ENCODE data around the gene NOP56.
A peak's percentile ranks its signal among the peaks of the same experiment; 100 is the strongest.

Gene NOP56

GRCh38 chr20:2687514-2687913 lies 35.1 kb downstream of the NOP56 start:
- WGBS, 2 experiments (ENCODE audit: insufficient coverage in 2 of 2), result 44 to 50% methylated on average over 4 of the region's 6 CpGs
- H3K4me3 ChIP-seq (ENCODE audit: extremely low read depth, insufficient read depth, low read length, poor library complexity, severe bottlenecking), result no peak overlapping the region

GRCh38 chr20:2688041-2688591 lies 35.7 kb downstream of the NOP56 start:
- WGBS, 2 experiments (ENCODE audit: insufficient coverage in 2 of 2), result 12 to 21% methylated on average over 10 to 11 of the region's 18 CpGs
- no peaks in the 10 kb centered on the region for H3K36me3 ChIP-seq (ENCODE audit: control insufficient read depth, insufficient read depth, low read length)
- H3K9me3 ChIP-seq (ENCODE audit: control insufficient read depth, low read length), result no peaks in the 10 kb centered on the region
- H3K27ac ChIP-seq (ENCODE audit: low read depth, low read length, severe bottlenecking), result no peak overlapping the region
- no peak overlapping the region for H3K4me3 ChIP-seq (ENCODE audit: extremely low read depth, insufficient read depth, low read length, poor library complexity, severe bottlenecking)
- H3K4me1 ChIP-seq (ENCODE audit: control insufficient read depth, insufficient read depth, low read length, poor library complexity, severe bottlenecking), result no peaks in the 10 kb centered on the region

More at GRCh38 chr20:2687514-2687913, 35.1 kb downstream of the NOP56 start:
- H3K36me3 ChIP-seq (ENCODE audit: control insufficient read depth, insufficient read depth, low read length), result no peaks in the 10 kb centered on the region
- H3K9me3 ChIP-seq (ENCODE audit: control insufficient read depth, low read length), result no peaks in the 10 kb centered on the region
- no peaks in the 10 kb centered on the region for H3K4me1 ChIP-seq (ENCODE audit: control insufficient read depth, insufficient read depth, low read length, poor library complexity, severe bottlenecking)
- H3K27ac ChIP-seq (ENCODE audit: low read depth, low read length, severe bottlenecking), result no peak overlapping the region

GRCh38 chr20:2690213-2690612 lies 37.8 kb downstream of the NOP56 start:
- no peaks in the 10 kb centered on the region for H3K4me1 ChIP-seq (ENCODE audit: control insufficient read depth, insufficient read depth, low read length, poor library complexity, severe bottlenecking)
- H3K9me3 ChIP-seq (ENCODE audit: control insufficient read depth, low read length), result no peaks in the 10 kb centered on the region
- 79 to 94% methylated on average over 2 to 3 of the region's 3 CpGs for WGBS, 2 experiments (ENCODE audit: insufficient coverage in 2 of 2)

GRCh38 chr20:2690718-2691117 lies 38.3 kb downstream of the NOP56 start:
- Histone ChIP-seq H3K9me3 (ENCODE audit: control insufficient read depth, low read length) (no peaks in the 10 kb centered on the region), H3K4me3 (ENCODE audit: extremely low read depth, insufficient read depth, low read length, poor library complexity, severe bottlenecking) (no peak overlapping the region), H3K4me1 (ENCODE audit: control insufficient read depth, insufficient read depth, low read length, poor library complexity, severe bottlenecking) (peaks cover 1% of the 10 kb centered on the region), H3K36me3 (ENCODE audit: control insufficient read depth, insufficient read depth, low read length) (no peaks in the 10 kb centered on the region), H3K27ac (ENCODE audit: low read depth, low read length, severe bottlenecking) (no peak overlapping the region)
- 76 to 86% methylated on average over 3 to 6 of the region's 6 CpGs for WGBS, 2 experiments (ENCODE audit: insufficient coverage in 2 of 2)

More at GRCh38 chr20:2690213-2690612, 37.8 kb downstream of the NOP56 start:
- H3K36me3 ChIP-seq (ENCODE audit: control insufficient read depth, insufficient read depth, low read length), result no peaks in the 10 kb centered on the region
- H3K27ac ChIP-seq (ENCODE audit: low read depth, low read length, severe bottlenecking), result no peak overlapping the region
- H3K4me3 ChIP-seq (ENCODE audit: extremely low read depth, insufficient read depth, low read length, poor library complexity, severe bottlenecking), result no peak overlapping the region

- H3K36me3 ChIP-seq (ENCODE audit: control insufficient read depth, insufficient read depth, low read length), result no peaks in the 10 kb centered on the region
- peaks cover 3% of the 10 kb centered on the region for H3K4me1 ChIP-seq (ENCODE audit: control insufficient read depth, insufficient read depth, low read length, poor library complexity, severe bottlenecking)
- H3K4me3 ChIP-seq (ENCODE audit: extremely low read depth, insufficient read depth, low read length, poor library complexity, severe bottlenecking), result no peak overlapping the region
- no peaks in the 10 kb centered on the region for H3K9me3 ChIP-seq (ENCODE audit: control insufficient read depth, low read length)
- H3K27ac ChIP-seq (ENCODE audit: low read depth, low read length, severe bottlenecking), result no peak overlapping the region
- WGBS, 2 experiments (ENCODE audit: insufficient coverage in 2 of 2), result 81 to 87% methylated on average over 7 to 8 of the region's 8 CpGs
Measured at GRCh38 chr20:2691127-2691526, 38.7 kb downstream of the NOP56 start.

- Histone ChIP-seq H3K4me3 (ENCODE audit: extremely low read depth, insufficient read depth, low read length, poor library complexity, severe bottlenecking) (peak overlapping the region; percentile 30), H3K36me3 (ENCODE audit: control insufficient read depth, insufficient read depth, low read length) (no peaks in the 10 kb centered on the region), H3K9me3 (ENCODE audit: control insufficient read depth, low read length) (no peaks in the 10 kb centered on the region), H3K27ac (ENCODE audit: low read depth, low read length, severe bottlenecking) (no peak overlapping the region), H3K4me1 (ENCODE audit: control insufficient read depth, insufficient read depth, low read length, poor library complexity, severe bottlenecking) (peaks cover 3% of the 10 kb centered on the region)
- 51 to 55% methylated on average over 9 to 10 of the region's 10 CpGs for whole genome bisulfite sequencing, 2 experiments (ENCODE audit: insufficient coverage in 2 of 2)
Measured at GRCh38 chr20:2691663-2692035, 39.2 kb downstream of the NOP56 start.

GRCh38 chr20:2692036-2692885 lies 39.8 kb downstream of the NOP56 start, which contains the start of gene EBF4:
Gene EBF4, plus strand, starts transcription at chr20:2692780. Its CDS starts 866 bp downstream, at chr20:2693646.
- Histone ChIP-seq H3K27ac (ENCODE audit: low read depth, low read length, severe bottlenecking) (no peak within 1 kb of the TSS), H3K4me3 (ENCODE audit: extremely low read depth, insufficient read depth, low read length, poor library complexity, severe bottlenecking) (peak within 1 kb of the TSS; percentile 30)
- WGBS, 2 experiments (ENCODE audit: insufficient coverage in 2 of 2), result 3% methylated on average over 70 to 73 of the region's 106 CpGs

GRCh38 chr20:2692886-2693285 lies 40.5 kb downstream of the NOP56 start:
- Histone ChIP-seq H3K36me3 (ENCODE audit: control insufficient read depth, insufficient read depth, low read length) (no peaks in the 10 kb centered on the region), H3K4me1 (ENCODE audit: control insufficient read depth, insufficient read depth, low read length, poor library complexity, severe bottlenecking) (peaks cover 3% of the 10 kb centered on the region), H3K9me3 (ENCODE audit: control insufficient read depth, low read length) (no peaks in the 10 kb centered on the region), H3K27ac (ENCODE audit: low read depth, low read length, severe bottlenecking) (no peak overlapping the region), H3K4me3 (ENCODE audit: extremely low read depth, insufficient read depth, low read length, poor library complexity, severe bottlenecking) (no peak overlapping the region)
- WGBS, 2 experiments (ENCODE audit: insufficient coverage in 2 of 2), result 0% methylated on average over 19 to 22 of the region's 64 CpGs

More at GRCh38 chr20:2692036-2692885, 39.8 kb downstream of the NOP56 start, which contains the start of gene EBF4:
- no peaks in the 10 kb centered on the region for H3K36me3 ChIP-seq (ENCODE audit: control insufficient read depth, insufficient read depth, low read length)
- H3K4me1 ChIP-seq (ENCODE audit: control insufficient read depth, insufficient read depth, low read length, poor library complexity, severe bottlenecking), result peaks cover 3% of the 10 kb centered on the region
- H3K9me3 ChIP-seq (ENCODE audit: control insufficient read depth, low read length), result no peaks in the 10 kb centered on the region

- Histone ChIP-seq H3K4me1 (ENCODE audit: control insufficient read depth, insufficient read depth, low read length, poor library complexity, severe bottlenecking) (peaks cover 3% of the 10 kb centered on the region), H3K27ac (ENCODE audit: low read depth, low read length, severe bottlenecking) (no peak overlapping the region), H3K4me3 (ENCODE audit: extremely low read depth, insufficient read depth, low read length, poor library complexity, severe bottlenecking) (peak overlapping the region; percentile 21), H3K9me3 (ENCODE audit: control insufficient read depth, low read length) (no peaks in the 10 kb centered on the region), H3K36me3 (ENCODE audit: control insufficient read depth, insufficient read depth, low read length) (no peaks in the 10 kb centered on the region)
- WGBS, 2 experiments (ENCODE audit: insufficient coverage in 2 of 2), result 2 to 3% methylated on average over 63 to 71 of the region's 89 CpGs
Measured at GRCh38 chr20:2693286-2694007, 41.0 kb downstream of the NOP56 start.

GRCh38 chr20:2694008-2694471 lies 41.6 kb downstream of the NOP56 start:
- no peak overlapping the region for H3K27ac ChIP-seq (ENCODE audit: low read depth, low read length, severe bottlenecking)
- peaks cover 3% of the 10 kb centered on the region for H3K4me1 ChIP-seq (ENCODE audit: control insufficient read depth, insufficient read depth, low read length, poor library complexity, severe bottlenecking)
- H3K9me3 ChIP-seq (ENCODE audit: control insufficient read depth, low read length), result no peaks in the 10 kb centered on the region
- 1 to 9% methylated on average over 13 to 14 of the region's 23 CpGs for WGBS, 2 experiments (ENCODE audit: insufficient coverage in 2 of 2)
- peak overlapping the region; percentile 21 for H3K4me3 ChIP-seq (ENCODE audit: extremely low read depth, insufficient read depth, low read length, poor library complexity, severe bottlenecking)
- H3K36me3 ChIP-seq (ENCODE audit: control insufficient read depth, insufficient read depth, low read length), result no peaks in the 10 kb centered on the region
